H1 (cell line): Measurements from ENCODE around the gene HCST. TPM values are rescaled to one million over a fixed set of nuclear protein-coding genes. Genes with fewer than 3 reads are reported as not detected.

Experiments used
- CBX5 ChIP-seq: fragments of 300-800, 300-1000 bp; sonication (generic); IDR thresholded peaks from 2 replicates; pipeline ENCODE4 v1.7.1; 2016; ENCODE audit warnings: antibody characterized with exemption, low read length, low read depth
- CHD7 ChIP-seq: fragments of 300-600 bp; sonication (generic); IDR thresholded peaks from 2 replicates; pipeline ENCODE4 v1.7.1; 2012; ENCODE audit warnings: low read length, moderate library complexity, mild to moderate bottlenecking, inconsistent platforms; ENCODE audit not compliant: insufficient replicate concordance
- HDAC2 ChIP-seq, 2 experiments: fragments of 300-600 bp in 1 of 2; sonication (generic) in 1 of 2; IDR thresholded peaks; 2 replicates each; pipeline ENCODE4 v1.6.1; 2011 to 2012; ENCODE audit warnings: low read depth in 2 of 2, low read length in 2 of 2, mild to moderate bottlenecking in 2 of 2, moderate library complexity in 2 of 2, borderline replicate concordance in 1 of 2, inconsistent platforms in 1 of 2
- RFX5 ChIP-seq: IDR thresholded peaks from 2 replicates; pipeline ENCODE4 v1.6.1; 2011; ENCODE audit warnings: low read depth, low read length, improper control_type of control experiment, borderline replicate concordance
- RNF2 ChIP-seq: fragments of 200-900, 300-1000 bp; sonication (generic); IDR thresholded peaks from 2 replicates; pipeline ENCODE4 v1.7.1; 2016; ENCODE audit warnings: borderline replicate concordance, low read depth, mild to moderate bottlenecking, antibody characterized with exemption, low read length; ENCODE audit not compliant: poor library complexity, severe bottlenecking; ENCODE audit errors: missing control alignments
- SUZ12 ChIP-seq: fragments of 200-600 bp; sonication (generic); IDR thresholded peaks from 2 replicates; pipeline ENCODE4 v1.6.1; 2012; ENCODE audit warnings: mild to moderate bottlenecking, inconsistent platforms, low read length, moderate library complexity, mixed read lengths
- TAF7 ChIP-seq: optimal IDR thresholded peaks from 2 replicates; pipeline ENCODE3; 2011; ENCODE audit warnings: low read depth, mild to moderate bottlenecking, inconsistent platforms, low read length, moderate library complexity, borderline replicate concordance
- TCF12 ChIP-seq: IDR thresholded peaks from 2 replicates; pipeline ENCODE4 v1.6.1; 2011; ENCODE audit warnings: low read depth, mild to moderate bottlenecking, low read length
- polyA plus RNA-seq, 7 experiments: library from polyadenylated mRNA; depleted of rRNA in 3 of 7; stranded (reverse) in 5 of 7; unstranded in 2 of 7; fragments of >200 nt in 5 of 7; fragments of 200-250 nt in 2 of 7; gene quantifications; 1 replicate in 5 of 7; 2 replicates in 1 of 7; 4 replicates in 1 of 7; pipeline versions ENCODE4 v1.2.1 to v1.2.3, GENCODE V29; 2011 to 2013; ENCODE audit warnings: missing spikeins in 2 of 7, mixed read lengths in 2 of 7
- total RNA-seq: library from RNA; stranded (reverse); fragmentation: NEBNext Ultra II Directional; extraction: Animal tissue kit (Norgen Biotek cat#: 25700); gene quantifications from 2 replicates; pipeline ENCODE4 v1.2.1, GENCODE V29; 2021
- TF ChIP-seq, protein P1 (sequence below): IDR thresholded peaks from 2 replicates; pipeline ENCODE4 v1.6.1; 2012; ENCODE audit warnings: inconsistent platforms

Gene HCST
- total and polyA plus RNA-seq, 2 of the 8 experiments (the other 6 are each of a cell fraction or from before 2014, with no cell fraction given), result 2.8 TPM; not detected in 1

GRCh38 chr19:35899547-35900214, 2.6 kb upstream of the HCST start (continued):
- TF ChIP-seq RNF2 (no peak), HDAC2 (IDR thresholded peaks at IDR 0.05; ENCODE audit: borderline replicate concordance in 1 of 2, low read depth in 2 of 2, low read length in 2 of 2) (peak in 1 of 2 experiments; percentile 43; a peak in 2 of 4 replicates), CHD7 (no peak), RFX5 (no peak), TCF12 (no peak), SUZ12 (peak; percentile 31; the same call in 1 of the 2 replicates), CBX5 (no peak), TAF7 (no peak)
- TF ChIP-seq, protein P1, sequence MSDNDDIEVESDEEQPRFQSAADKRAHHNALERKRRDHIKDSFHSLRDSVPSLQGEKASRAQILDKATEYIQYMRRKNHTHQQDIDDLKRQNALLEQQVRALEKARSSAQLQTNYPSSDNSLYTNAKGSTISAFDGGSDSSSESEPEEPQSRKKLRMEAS, result peak; percentile 19; the same call in 1 of the 2 replicates
